ENCODE data around the gene LDAF1. TPM values are rescaled to one million over a fixed set of nuclear protein-coding genes. Genes with fewer than 3 reads are reported as not detected.

The LDAF1 gene
- total RNA-seq, 1 experiment from 2014 or later, result 18.7 TPM

GRCh38 chr16:21197112-21197511 lies 38.6 kb downstream of the LDAF1 start:
- H3K23me2 ChIP-seq (ENCODE audit: insufficient read length, low read depth, low read length, poor library complexity, severe bottlenecking), result no peaks in the 10 kb centered on the region
- TF ChIP-seq, protein P1, sequence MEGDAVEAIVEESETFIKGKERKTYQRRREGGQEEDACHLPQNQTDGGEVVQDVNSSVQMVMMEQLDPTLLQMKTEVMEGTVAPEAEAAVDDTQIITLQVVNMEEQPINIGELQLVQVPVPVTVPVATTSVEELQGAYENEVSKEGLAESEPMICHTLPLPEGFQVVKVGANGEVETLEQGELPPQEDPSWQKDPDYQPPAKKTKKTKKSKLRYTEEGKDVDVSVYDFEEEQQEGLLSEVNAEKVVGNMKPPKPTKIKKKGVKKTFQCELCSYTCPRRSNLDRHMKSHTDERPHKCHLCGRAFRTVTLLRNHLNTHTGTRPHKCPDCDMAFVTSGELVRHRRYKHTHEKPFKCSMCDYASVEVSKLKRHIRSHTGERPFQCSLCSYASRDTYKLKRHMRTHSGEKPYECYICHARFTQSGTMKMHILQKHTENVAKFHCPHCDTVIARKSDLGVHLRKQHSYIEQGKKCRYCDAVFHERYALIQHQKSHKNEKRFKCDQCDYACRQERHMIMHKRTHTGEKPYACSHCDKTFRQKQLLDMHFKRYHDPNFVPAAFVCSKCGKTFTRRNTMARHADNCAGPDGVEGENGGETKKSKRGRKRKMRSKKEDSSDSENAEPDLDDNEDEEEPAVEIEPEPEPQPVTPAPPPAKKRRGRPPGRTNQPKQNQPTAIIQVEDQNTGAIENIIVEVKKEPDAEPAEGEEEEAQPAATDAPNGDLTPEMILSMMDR (conservative IDR thresholded peaks at IDR 0.05), result no peak
- H3K9me3 ChIP-seq (ENCODE audit: control insufficient read depth, low read depth, low read length), result no peaks in the 10 kb centered on the region
- H2BK5ac ChIP-seq (ENCODE audit: insufficient read length, low read length), result no peak overlapping the region
- Mint-ChIP-seq H3K4me1 (peaks cover 0 to 3% of the 10 kb centered on the region in 2 experiments; a peak in 1 of 4 replicates), H3K27me3 (ENCODE audit: low read depth) (no peaks in the 10 kb centered on the region; the same call in none of the 2 replicates), H3K36me3 (ENCODE audit: insufficient read depth in 1 of 3, low read depth in 3 of 3) (no peaks in the 10 kb centered on the region), H3K4me3 (no peak overlapping the region), H3K9me3 (no peaks in the 10 kb centered on the region), H3K27ac (no peak overlapping the region)
- H3K9ac ChIP-seq (ENCODE audit: extremely low read depth, insufficient read length, low read length), result no peak overlapping the region
- no peaks in the 10 kb centered on the region for H3K4me1 ChIP-seq (ENCODE audit: insufficient read depth, low read length)
- no peak overlapping the region for H3K14ac ChIP-seq (ENCODE audit: insufficient read depth, low read length)
- H3K4ac ChIP-seq (ENCODE audit: low read depth, low read length), result no peak overlapping the region
- no peaks in the 10 kb centered on the region for H4K20me1 ChIP-seq (ENCODE audit: control insufficient read depth, insufficient read depth, insufficient read length)
- no peaks in the 10 kb centered on the region for H3K79me1 ChIP-seq (ENCODE audit: insufficient read depth, low read depth, low read length, poor library complexity, severe bottlenecking)
- no peak overlapping the region for H4K5ac ChIP-seq (ENCODE audit: insufficient read length, low read depth, low read length)
- no peak overlapping the region for H3K56ac ChIP-seq (ENCODE audit: insufficient read length, low read depth, low read length)
- no peak overlapping the region for H3K27ac ChIP-seq (ENCODE audit: insufficient read length, low read depth, low read length)
- H3T11ph ChIP-seq (ENCODE audit: low read length), result no peak overlapping the region
- H2BK120ac ChIP-seq (ENCODE audit: low read depth, low read length, poor library complexity, severe bottlenecking), result no peak overlapping the region
- H3K23ac ChIP-seq (ENCODE audit: insufficient read length, low read depth, low read length), result no peak overlapping the region
- no peak overlapping the region for H2BK15ac ChIP-seq (ENCODE audit: low read depth, low read length)
- no peaks in the 10 kb centered on the region for H3K27me3 ChIP-seq (ENCODE audit: insufficient read depth, low read length)
- no peak overlapping the region for H2AK5ac ChIP-seq (ENCODE audit: insufficient read length, low read length)
- H4K8ac ChIP-seq (replicated peaks; ENCODE audit: insufficient read length, low read depth, low read length), result no peak overlapping the region
- no peak overlapping the region for H2BK12ac ChIP-seq (ENCODE audit: insufficient read length, low read depth, low read length)
- no peak overlapping the region for H4K91ac ChIP-seq (ENCODE audit: insufficient read length, low read depth, low read length)
- H3K18ac ChIP-seq (ENCODE audit: insufficient read length, low read depth, low read length), result no peak overlapping the region
- no peak overlapping the region for H2BK20ac ChIP-seq (ENCODE audit: low read depth, low read length, poor library complexity, severe bottlenecking)
- no peak overlapping the region for H3K4me2 ChIP-seq (ENCODE audit: insufficient read depth, insufficient read length, low read length)
- DNase-seq, result no peak
- WGBS (ENCODE audit: extremely low coverage, insufficient read length, low lambda C conversion rate), result no CpG with 5 or more reads among the region's 1 CpG
- H3K79me2 ChIP-seq (ENCODE audit: insufficient read depth, low read length), result no peaks in the 10 kb centered on the region
- H2AFZ ChIP-seq (ENCODE audit: low read length), result no peak overlapping the region
